Measurements from ENCODE around the gene NOL12.

Gene NOL12

GRCh38 chr22:37732699-37733607 is 46.8 kb downstream of the NOL12 start:
- no peak for DNase-seq (ENCODE audit: low read depth)
- TF ChIP-seq, protein P1, sequence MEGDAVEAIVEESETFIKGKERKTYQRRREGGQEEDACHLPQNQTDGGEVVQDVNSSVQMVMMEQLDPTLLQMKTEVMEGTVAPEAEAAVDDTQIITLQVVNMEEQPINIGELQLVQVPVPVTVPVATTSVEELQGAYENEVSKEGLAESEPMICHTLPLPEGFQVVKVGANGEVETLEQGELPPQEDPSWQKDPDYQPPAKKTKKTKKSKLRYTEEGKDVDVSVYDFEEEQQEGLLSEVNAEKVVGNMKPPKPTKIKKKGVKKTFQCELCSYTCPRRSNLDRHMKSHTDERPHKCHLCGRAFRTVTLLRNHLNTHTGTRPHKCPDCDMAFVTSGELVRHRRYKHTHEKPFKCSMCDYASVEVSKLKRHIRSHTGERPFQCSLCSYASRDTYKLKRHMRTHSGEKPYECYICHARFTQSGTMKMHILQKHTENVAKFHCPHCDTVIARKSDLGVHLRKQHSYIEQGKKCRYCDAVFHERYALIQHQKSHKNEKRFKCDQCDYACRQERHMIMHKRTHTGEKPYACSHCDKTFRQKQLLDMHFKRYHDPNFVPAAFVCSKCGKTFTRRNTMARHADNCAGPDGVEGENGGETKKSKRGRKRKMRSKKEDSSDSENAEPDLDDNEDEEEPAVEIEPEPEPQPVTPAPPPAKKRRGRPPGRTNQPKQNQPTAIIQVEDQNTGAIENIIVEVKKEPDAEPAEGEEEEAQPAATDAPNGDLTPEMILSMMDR (conservative IDR thresholded peaks at IDR 0.05; ENCODE audit: low read depth, low read length) = no peak
- H3K4me3 ChIP-seq (ENCODE audit: low read depth, low read length) = no peak overlapping the region

DNA sequence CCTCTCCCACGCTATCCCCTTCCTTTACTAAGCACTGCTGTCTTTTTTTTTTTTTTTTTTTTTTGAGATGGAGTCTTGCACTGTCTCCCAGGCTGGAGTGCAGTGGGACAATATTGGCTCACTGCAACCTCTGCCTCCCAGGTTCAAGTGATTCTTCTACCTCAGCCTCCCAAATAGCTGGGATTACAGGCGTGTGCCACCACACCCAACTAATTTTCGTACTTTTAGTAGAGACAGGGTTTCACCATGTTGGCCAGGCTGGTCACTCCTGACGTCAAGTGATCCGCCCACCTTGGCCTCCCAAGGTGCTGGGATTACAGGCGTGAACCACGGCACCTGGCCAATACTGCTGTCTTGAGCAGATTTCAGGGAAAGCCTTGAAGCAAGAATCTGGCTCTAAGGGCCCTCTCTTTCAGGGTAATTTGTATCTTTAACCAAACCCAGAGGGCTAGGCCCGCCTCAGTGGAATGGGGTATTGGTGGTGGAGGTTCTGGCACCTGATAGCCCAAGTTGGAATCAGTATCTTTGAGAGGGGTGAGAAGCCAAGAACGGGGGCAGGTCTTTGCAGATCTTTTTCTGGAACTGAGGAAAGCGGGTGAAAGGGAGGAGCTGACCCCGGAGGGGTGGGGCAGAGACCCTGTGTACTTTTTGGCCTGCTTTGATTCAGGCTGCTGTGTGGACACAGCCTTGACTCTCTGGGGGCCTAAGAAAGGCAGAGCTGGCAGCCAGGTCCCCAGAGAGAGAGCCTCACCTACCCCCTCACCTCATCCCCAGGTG is 47.7 kb downstream of the NOL12 start:
- H3K4me3 ChIP-seq (ENCODE audit: low read depth, low read length) = no peak overlapping the region
- TF ChIP-seq, protein P1 (conservative IDR thresholded peaks at IDR 0.05; ENCODE audit: low read depth, low read length) = no peak
- DNase-seq (ENCODE audit: low read depth) = no peak

- no peak overlapping the region for H3K4me3 ChIP-seq (ENCODE audit: low read depth, low read length)
- DNase-seq (ENCODE audit: low read depth) = no peak
- TF ChIP-seq, protein P1 (conservative IDR thresholded peaks at IDR 0.05; ENCODE audit: low read depth, low read length) = no peak
Measured at GRCh38 chr22:37734402-37734700, 48.2 kb downstream of the NOL12 start.

DNA sequence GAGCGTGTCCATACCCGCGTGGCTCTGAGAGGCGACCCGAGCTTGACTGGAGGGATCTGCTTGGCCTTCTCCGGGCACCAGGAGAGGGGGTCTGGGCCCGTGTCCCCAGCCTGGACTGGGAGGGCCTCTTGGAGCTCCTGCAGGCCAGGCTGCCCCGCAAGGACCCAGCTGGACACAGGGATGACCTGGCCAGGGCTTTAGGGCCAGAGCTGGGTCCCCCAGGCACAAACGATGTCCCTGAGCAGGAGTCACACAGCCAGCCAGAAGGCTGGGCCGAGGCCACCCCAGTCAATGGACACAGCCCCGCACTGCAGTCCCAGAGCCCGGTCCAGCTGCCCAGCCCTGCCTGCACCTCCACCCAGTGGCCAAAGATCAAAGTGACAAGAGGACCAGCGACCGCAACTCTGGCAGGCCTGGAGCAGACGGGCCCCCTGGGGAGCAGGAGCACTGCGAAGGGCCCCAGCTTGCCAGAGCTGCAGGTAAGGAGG is 48.9 kb downstream of the NOL12 start:
- DNase-seq (ENCODE audit: low read depth) = no peak

DNA sequence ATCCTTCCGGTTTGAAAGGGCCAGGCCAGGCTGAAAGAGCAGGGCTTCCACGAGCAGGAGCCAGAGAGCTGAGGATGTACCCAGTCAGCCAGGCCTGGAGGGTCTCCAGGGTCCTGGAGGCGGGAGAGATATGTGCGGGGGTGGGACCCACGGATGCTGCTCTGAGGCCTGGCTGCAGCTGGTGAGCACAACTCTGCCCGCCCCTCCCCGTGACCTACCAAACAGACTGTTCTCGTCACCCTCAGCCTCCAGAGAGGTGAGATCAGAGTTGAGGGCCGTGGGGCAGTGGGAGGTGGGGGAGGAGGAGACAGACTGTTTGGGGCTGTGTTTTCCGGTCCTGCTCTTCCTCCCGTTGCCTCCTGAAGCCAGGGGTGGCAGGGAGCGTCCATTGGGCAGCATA is 52.9 kb downstream of the NOL12 start:
- no peak overlapping the region for H3K4me3 ChIP-seq (ENCODE audit: low read depth, low read length)
- TF ChIP-seq, protein P1 (conservative IDR thresholded peaks at IDR 0.05; ENCODE audit: low read depth, low read length) = no peak
- peak; percentile 56 for DNase-seq (ENCODE audit: low read depth)

More for the DNA sequence above, 48.9 kb downstream of the NOL12 start:
- TF ChIP-seq, protein P1 (conservative IDR thresholded peaks at IDR 0.05; ENCODE audit: low read depth, low read length) = peak; percentile 30
- no peak overlapping the region for H3K4me3 ChIP-seq (ENCODE audit: low read depth, low read length)

DNA sequence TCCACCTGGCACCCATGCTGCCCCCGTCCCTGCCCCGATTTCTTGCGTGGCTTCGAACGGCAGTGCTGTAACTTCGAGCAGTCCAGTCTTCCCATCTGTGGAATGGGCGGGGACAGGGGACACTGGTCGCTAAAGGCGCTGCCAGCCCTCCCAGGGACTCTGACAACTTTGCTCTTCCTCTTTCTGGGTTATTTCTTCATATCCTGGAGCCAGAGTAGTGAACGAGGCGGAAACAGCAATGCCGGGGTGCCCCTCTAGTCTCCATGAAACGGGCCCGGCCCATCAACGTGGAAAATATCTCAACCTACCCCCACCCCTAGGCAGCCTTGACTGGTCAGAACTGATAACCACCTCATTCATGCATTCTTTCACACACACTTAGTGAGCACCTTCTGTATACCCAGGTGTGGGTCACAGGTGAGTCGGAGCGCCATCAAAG is 53.5 kb downstream of the NOL12 start:
- H3K4me3 ChIP-seq (ENCODE audit: low read depth, low read length) = no peak overlapping the region
- DNase-seq (ENCODE audit: low read depth) = no peak
- TF ChIP-seq, protein P1 (conservative IDR thresholded peaks at IDR 0.05; ENCODE audit: low read depth, low read length) = no peak

Measured in choroid plexus epithelial cell (primary cell).